Right atrium auricular region (tissue), 2 donors: ENCODE data around the gene RSPH3. TPM values are rescaled to one million over a fixed set of nuclear protein-coding genes. Genes with fewer than 3 reads are reported as not detected.
"Not testable (repeated sequence)": the region's sequence is repeated elsewhere in the genome, so short reads cannot be mapped to it uniquely, and the experiment has no call there.

Source experiments
- DNase-seq: peaks from one replicate; pipeline ENCODE4 v3.0.0-alpha.2; 2019; ENCODE audit warnings: low spot score
- H3K27ac ChIP-seq, 2 donors: fragments of 200-600 bp; sonication (generic); 1 replicate in 1 of 2; 2 replicates in 1 of 2; pipeline ENCODE4 v1.5.1; 2016 to 2019
- H3K27me3 ChIP-seq, 2 donors: fragments of 200-600 bp; sonication (generic); one replicate each; pipeline versions ENCODE4 v1.5.1 to v1.6.0; 2017 to 2019
- H3K36me3 ChIP-seq: fragments of 200-600 bp; sonication (generic); one replicate; pipeline ENCODE4 v1.5.1; 2016
- H3K4me1 ChIP-seq, 2 donors: fragments of 200-600 bp; sonication (generic); one replicate each; pipeline versions ENCODE4 v1.5.1 to v1.6.0; 2017 to 2019
- H3K4me3 ChIP-seq, 2 donors: fragments of 200-600 bp; sonication (generic); 1 replicate in 1 of 2; 2 replicates in 1 of 2; pipeline ENCODE4 v1.5.1; 2017 to 2019; ENCODE audit warnings: mild to moderate bottlenecking in 1 of 2, moderate library complexity in 1 of 2
- H3K9me3 ChIP-seq, 2 donors: fragments of 200-600 bp; sonication (generic); one replicate each; pipeline ENCODE4 v1.5.1; 2019
- total RNA-seq, 2 donors: library from RNA; depleted of rRNA; stranded (reverse); fragments of >200 nt; gene quantifications; one replicate each; pipeline ENCODE4 v1.1.0, GENCODE V29; 2016
- TF ChIP-seq, protein P1 (sequence below), 2 donors: fragments of 200-600 bp; sonication (generic); IDR thresholded peaks; one replicate each; pipeline ENCODE4 v1.5.1; 2019; ENCODE audit warnings: antibody characterized with exemption in 2 of 2

RSPH3 gene
- total RNA-seq, 2 donors from 2014 or later: 6.8 to 10.0 TPM

- Histone ChIP-seq H3K9me3 (peaks cover 0 to 3% of the 10 kb centered on the region in 2 donors), H3K27me3 (no peaks in the 10 kb centered on the region), H3K4me3 (no peak overlapping the region), H3K4me1 (no peaks in the 10 kb centered on the region), H3K27ac (no peak overlapping the region), H3K36me3 (no peaks in the 10 kb centered on the region)
- DNase-seq: no peak
- TF ChIP-seq, protein P1, sequence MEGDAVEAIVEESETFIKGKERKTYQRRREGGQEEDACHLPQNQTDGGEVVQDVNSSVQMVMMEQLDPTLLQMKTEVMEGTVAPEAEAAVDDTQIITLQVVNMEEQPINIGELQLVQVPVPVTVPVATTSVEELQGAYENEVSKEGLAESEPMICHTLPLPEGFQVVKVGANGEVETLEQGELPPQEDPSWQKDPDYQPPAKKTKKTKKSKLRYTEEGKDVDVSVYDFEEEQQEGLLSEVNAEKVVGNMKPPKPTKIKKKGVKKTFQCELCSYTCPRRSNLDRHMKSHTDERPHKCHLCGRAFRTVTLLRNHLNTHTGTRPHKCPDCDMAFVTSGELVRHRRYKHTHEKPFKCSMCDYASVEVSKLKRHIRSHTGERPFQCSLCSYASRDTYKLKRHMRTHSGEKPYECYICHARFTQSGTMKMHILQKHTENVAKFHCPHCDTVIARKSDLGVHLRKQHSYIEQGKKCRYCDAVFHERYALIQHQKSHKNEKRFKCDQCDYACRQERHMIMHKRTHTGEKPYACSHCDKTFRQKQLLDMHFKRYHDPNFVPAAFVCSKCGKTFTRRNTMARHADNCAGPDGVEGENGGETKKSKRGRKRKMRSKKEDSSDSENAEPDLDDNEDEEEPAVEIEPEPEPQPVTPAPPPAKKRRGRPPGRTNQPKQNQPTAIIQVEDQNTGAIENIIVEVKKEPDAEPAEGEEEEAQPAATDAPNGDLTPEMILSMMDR (IDR thresholded peaks at IDR 0.05): no peak
Observed at GRCh38 chr6:158955255-158955654, 44.7 kb downstream of the RSPH3 start.

GRCh38 chr6:158954753-158955152 is 45.2 kb downstream of the RSPH3 start:
- Histone ChIP-seq H3K27me3 (no peaks in the 10 kb centered on the region), H3K36me3 (no peaks in the 10 kb centered on the region), H3K9me3 (peaks cover 0 to 3% of the 10 kb centered on the region in 2 donors), H3K4me1 (no peaks in the 10 kb centered on the region), H3K27ac (no peak overlapping the region), H3K4me3 (no peak overlapping the region)
- TF ChIP-seq, protein P1 (IDR thresholded peaks at IDR 0.05): no peak
- no peak for DNase-seq

GRCh38 chr6:158952011-158952410 is 48.0 kb downstream of the RSPH3 start:
- not testable (repeated sequence) for H3K4me3 ChIP-seq, DNase-seq, H3K36me3 ChIP-seq, H3K4me1 ChIP-seq, H3K9me3 ChIP-seq, H3K27me3 ChIP-seq, H3K27ac ChIP-seq

- not testable (repeated sequence) for DNase-seq, H3K4me3 ChIP-seq, H3K36me3 ChIP-seq, H3K9me3 ChIP-seq, H3K27me3 ChIP-seq, H3K27ac ChIP-seq, H3K4me1 ChIP-seq
Observed at GRCh38 chr6:158951565-158951964, 48.4 kb downstream of the RSPH3 start.

GRCh38 chr6:158947284-158947683 is 52.7 kb downstream of the RSPH3 start:
- TF ChIP-seq, protein P1 (IDR thresholded peaks at IDR 0.05): no peak

GRCh38 chr6:158943380-158944032 is 56.5 kb downstream of the RSPH3 start:
- H3K9me3 ChIP-seq: peaks cover 0 to 12% of the 10 kb centered on the region in 2 donors
- H3K36me3 ChIP-seq: no peaks in the 10 kb centered on the region
- H3K27me3 ChIP-seq: no peaks in the 10 kb centered on the region
- no peak for DNase-seq
- H3K4me3 ChIP-seq: no peak overlapping the region
- peaks cover 0 to 4% of the 10 kb centered on the region in 2 donors for H3K4me1 ChIP-seq
- TF ChIP-seq, protein P1 (IDR thresholded peaks at IDR 0.05): no peak
- no peak overlapping the region for H3K27ac ChIP-seq

More at GRCh38 chr6:158947284-158947683, 52.7 kb downstream of the RSPH3 start:
- Histone ChIP-seq H3K9me3 (peaks cover 0 to 12% of the 10 kb centered on the region in 2 donors), H3K4me1 (no peaks in the 10 kb centered on the region), H3K4me3 (no peak overlapping the region), H3K36me3 (no peaks in the 10 kb centered on the region), H3K27ac (no peak overlapping the region), H3K27me3 (no peaks in the 10 kb centered on the region)
- DNase-seq: no peak

DNA sequence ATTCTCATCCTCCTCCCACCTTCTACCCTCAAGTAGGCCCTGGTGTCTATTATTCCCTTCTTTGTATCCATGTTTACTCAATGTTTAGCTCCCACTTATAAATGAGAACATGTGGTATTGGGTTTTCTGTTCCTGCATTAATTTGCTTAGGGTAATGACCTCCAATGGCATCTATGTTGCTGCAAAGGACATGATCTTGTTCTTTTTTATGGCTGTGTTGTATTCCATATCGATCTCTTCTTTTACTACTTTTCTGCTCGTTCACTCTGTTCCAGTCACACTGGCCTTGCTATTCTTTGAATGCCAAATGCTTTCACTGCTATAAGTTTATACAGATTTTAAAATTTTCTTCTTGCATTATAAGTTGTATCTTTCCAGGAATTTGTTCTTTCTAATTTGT is 57.7 kb downstream of the RSPH3 start:
- Histone ChIP-seq H3K4me3 (no peak overlapping the region), H3K9me3 (peaks cover 0 to 12% of the 10 kb centered on the region in 2 donors), H3K4me1 (peaks cover 0 to 4% of the 10 kb centered on the region in 2 donors), H3K27ac (no peak overlapping the region), H3K36me3 (no peaks in the 10 kb centered on the region), H3K27me3 (no peaks in the 10 kb centered on the region)
- TF ChIP-seq, protein P1 (IDR thresholded peaks at IDR 0.05): no peak
- no peak for DNase-seq
